Naive B cell (primary cell): ENCODE measurements around the gene SCAF4. TPM values are rescaled to one million over a fixed set of nuclear protein-coding genes. Genes with fewer than 3 reads are reported as not detected.
A peak's percentile ranks its signal among the peaks of the same experiment; 100 is the strongest.

ENCODE experiments used
- ATAC-seq, 2 donors: fragments of 150-1000 bp; cut with Tn5 transposase; 2 replicates each; pipeline ENCODE4 v1.10.0; 2021; ENCODE audit warnings: low read depth in 2 of 2, mild to moderate bottlenecking in 2 of 2, moderate library complexity in 2 of 2
- DNase-seq: peaks from one replicate; pipeline ENCODE4 v3.0.0; 2022
- H3K27ac Mint-ChIP-seq, 6 donors: one replicate each; pipeline ENCODE4 v1.8.0; 2020 to 2022; ENCODE audit warnings: mild to moderate bottlenecking in 6 of 6, mixed read lengths in 6 of 6, moderate library complexity in 5 of 6, inconsistent platforms in 2 of 6
- H3K27me3 Mint-ChIP-seq, 3 donors: one replicate each; pipeline ENCODE4 v1.8.0; 2021 to 2022; ENCODE audit warnings: mixed read lengths in 3 of 3, mild to moderate bottlenecking in 1 of 3
- H3K36me3 Mint-ChIP-seq, 2 donors: one replicate each; pipeline ENCODE4 v1.8.0; 2020 to 2022; ENCODE audit warnings: mixed read lengths in 2 of 2, inconsistent platforms in 1 of 2, mild to moderate bottlenecking in 1 of 2
- H3K4me1 Mint-ChIP-seq, 3 donors: one replicate each; pipeline ENCODE4 v1.8.0; 2020 to 2022; ENCODE audit warnings: mixed read lengths in 3 of 3, inconsistent platforms in 1 of 3, mild to moderate bottlenecking in 1 of 3, moderate library complexity in 1 of 3
- H3K4me3 Mint-ChIP-seq, 8 donors: one replicate each; pipeline ENCODE4 v1.8.0; 2020 to 2022; ENCODE audit warnings: mild to moderate bottlenecking in 8 of 8, mixed read lengths in 8 of 8, moderate library complexity in 8 of 8, inconsistent platforms in 2 of 8
- H3K9me3 Mint-ChIP-seq, 7 donors: one replicate each; pipeline ENCODE4 v1.8.0; 2020 to 2022; ENCODE audit warnings: mixed read lengths in 7 of 7, mild to moderate bottlenecking in 5 of 7, inconsistent platforms in 2 of 7, moderate library complexity in 1 of 7
- polyA plus RNA-seq, 6 donors: library from polyadenylated mRNA; unstranded; fragments of 300-500 nt; fragmentation: Illumina TruSeq; gene quantifications; one replicate each; pipeline ENCODE4 v1.2.3, GENCODE V29; 2021; ENCODE audit warnings: low read depth in 6 of 6

SCAF4 gene
- polyA plus RNA-seq, 6 donors from 2014 or later = 25.1 to 66.0 (median 34.8) TPM

- no peak overlapping the region for H3K4me3 Mint-ChIP-seq
- H3K36me3 Mint-ChIP-seq = no peaks in the 10 kb centered on the region
- peak overlapping the region in 1 of 6 donors; percentile 64 for H3K27ac Mint-ChIP-seq
- H3K27me3 Mint-ChIP-seq = no peaks in the 10 kb centered on the region
- ATAC-seq = no peak
- H3K4me1 Mint-ChIP-seq = peaks cover 0 to 25% (median 9%) of the 10 kb centered on the region in 3 donors
- DNase-seq = no peak
- no peaks in the 10 kb centered on the region for H3K9me3 Mint-ChIP-seq
Observed at GRCh38 chr21:31732597-31733550, 956 bp upstream of the SCAF4 start.

- peak; percentile 45 to 47 for ATAC-seq
Observed at GRCh38 chr21:31731056-31731856, 662 bp downstream of the SCAF4 start.

DNA sequence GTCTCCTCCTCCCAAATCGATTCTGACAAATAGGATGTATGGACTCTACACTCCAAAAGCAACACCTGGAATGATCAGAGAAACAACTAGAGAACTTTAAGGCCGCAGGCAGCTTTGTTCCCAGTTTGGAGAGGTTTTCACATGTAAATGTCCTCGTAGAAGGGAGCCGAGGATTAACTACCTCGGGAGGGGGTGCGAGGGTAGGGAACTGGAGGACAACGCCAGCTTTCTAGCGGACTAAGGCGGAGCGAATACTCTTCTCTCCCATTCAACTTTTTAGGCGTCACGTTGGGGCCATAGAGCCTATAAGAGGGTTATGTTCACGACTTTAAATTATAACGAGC, 1.2 kb downstream of the SCAF4 start:
- Mint-ChIP-seq H3K4me1 (peaks cover 0 to 14% (median 5%) of the 10 kb centered on the region in 3 donors), H3K9me3 (no peaks in the 10 kb centered on the region), H3K27me3 (no peaks in the 10 kb centered on the region), H3K4me3 (peak overlapping the region in 2 of 8 donors; percentile 93 to 97), H3K36me3 (no peaks in the 10 kb centered on the region), H3K27ac (peak overlapping the region in 5 of 6 donors; percentile 13 to 89 (median 69))
- no peak for DNase-seq
- no peak for ATAC-seq

More at GRCh38 chr21:31731056-31731856, 662 bp downstream of the SCAF4 start:
- no peaks in the 10 kb centered on the region for H3K27me3 Mint-ChIP-seq
- H3K36me3 Mint-ChIP-seq = no peaks in the 10 kb centered on the region
- H3K4me3 Mint-ChIP-seq = peak overlapping the region in 4 of 8 donors; percentile 66 to 97 (median 90)
- H3K27ac Mint-ChIP-seq = peak overlapping the region in 5 of 6 donors; percentile 64 to 89 (median 78)
- peaks cover 0 to 17% (median 5%) of the 10 kb centered on the region in 3 donors for H3K4me1 Mint-ChIP-seq
- no peaks in the 10 kb centered on the region for H3K9me3 Mint-ChIP-seq
- DNase-seq = peak; percentile 66

DNA sequence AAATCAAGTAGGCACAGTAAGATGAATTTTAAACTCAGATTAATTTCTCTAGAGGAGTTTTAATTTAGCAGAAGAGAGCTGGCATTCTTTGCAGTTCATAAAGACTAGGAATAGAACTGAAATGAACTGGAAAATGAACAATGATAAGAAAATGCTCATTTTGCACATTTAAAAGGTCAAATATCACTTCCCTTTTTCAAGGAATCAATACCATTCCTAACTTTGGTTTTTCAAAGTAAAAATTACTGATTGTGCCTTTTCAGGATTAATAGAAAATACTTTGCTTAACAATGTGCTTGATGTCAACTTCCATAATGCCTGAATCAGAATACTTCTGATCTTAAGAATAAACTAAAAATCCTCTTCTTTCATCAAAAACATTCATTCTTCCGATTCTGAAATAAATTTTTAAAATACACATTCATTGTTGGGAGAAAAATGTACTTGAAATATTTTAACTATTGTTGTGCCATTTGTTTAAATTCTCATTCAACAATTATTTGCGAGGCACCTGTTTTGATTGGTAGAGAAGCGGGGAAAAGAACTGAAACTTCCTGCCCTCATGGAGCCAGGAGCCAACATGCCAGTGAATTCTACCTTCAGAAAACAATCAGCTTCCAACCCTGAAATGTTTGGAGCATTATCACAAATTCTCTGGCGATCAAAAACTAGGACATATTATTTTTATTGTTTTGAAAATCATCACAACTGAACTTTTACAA, 2.1 kb downstream of the SCAF4 start:
- H3K27me3 Mint-ChIP-seq = no peaks in the 10 kb centered on the region
- H3K27ac Mint-ChIP-seq = peak overlapping the region in 2 of 6 donors; percentile 58 to 69
- peaks cover 8 to 13% (median 12%) of the 10 kb centered on the region in 3 donors for H3K4me1 Mint-ChIP-seq
- no peaks in the 10 kb centered on the region for H3K36me3 Mint-ChIP-seq
- ATAC-seq = no peak
- H3K4me3 Mint-ChIP-seq = peak overlapping the region in 2 of 8 donors; percentile 93 to 97
- DNase-seq = no peak
- H3K9me3 Mint-ChIP-seq = no peaks in the 10 kb centered on the region

- Mint-ChIP-seq H3K27me3 (no peaks in the 10 kb centered on the region), H3K27ac (no peak overlapping the region), H3K9me3 (no peaks in the 10 kb centered on the region), H3K4me1 (peaks cover 15 to 21% (median 20%) of the 10 kb centered on the region in 3 donors), H3K36me3 (no peaks in the 10 kb centered on the region), H3K4me3 (no peak overlapping the region)
- ATAC-seq (no peak), DNase-seq (no peak)
Observed at GRCh38 chr21:31728952-31729351, 3.0 kb downstream of the SCAF4 start.

GRCh38 chr21:31728191-31728590, 3.7 kb downstream of the SCAF4 start:
- no peak overlapping the region for H3K4me3 Mint-ChIP-seq
- DNase-seq = no peak
- no peak overlapping the region for H3K27ac Mint-ChIP-seq
- H3K27me3 Mint-ChIP-seq = no peaks in the 10 kb centered on the region
- ATAC-seq = no peak
- H3K9me3 Mint-ChIP-seq = no peaks in the 10 kb centered on the region
- no peaks in the 10 kb centered on the region for H3K36me3 Mint-ChIP-seq
- peaks cover 22 to 28% (median 24%) of the 10 kb centered on the region in 3 donors for H3K4me1 Mint-ChIP-seq

DNA sequence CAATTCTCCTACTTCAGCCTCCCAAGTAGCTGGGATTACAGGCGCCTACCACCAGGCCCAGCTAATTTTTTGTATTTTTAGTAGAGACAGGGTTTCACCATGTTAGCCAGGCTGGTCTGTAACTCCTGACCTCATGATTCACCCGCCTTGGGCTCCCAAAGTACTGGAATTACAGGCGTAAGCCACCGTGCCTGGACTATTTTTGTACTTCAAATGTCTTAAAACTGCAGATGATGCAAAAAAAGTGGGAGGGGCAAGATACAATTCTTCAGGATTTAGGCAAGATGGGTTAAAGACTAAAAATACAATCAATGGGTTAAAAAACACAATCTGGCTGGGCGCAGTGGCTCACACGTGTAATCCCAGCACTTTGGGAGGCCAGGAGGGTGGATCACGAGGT, 4.7 kb downstream of the SCAF4 start:
- Mint-ChIP-seq H3K4me1 (peaks cover 24 to 32% (median 31%) of the 10 kb centered on the region in 3 donors), H3K4me3 (peak overlapping the region in 3 of 8 donors; percentile 26 to 49 (median 47)), H3K9me3 (no peaks in the 10 kb centered on the region), H3K27me3 (no peaks in the 10 kb centered on the region), H3K27ac (peak overlapping the region in 2 of 6 donors; percentile 38 to 62), H3K36me3 (no peaks in the 10 kb centered on the region)
- ATAC-seq = no peak
- DNase-seq = no peak

DNA sequence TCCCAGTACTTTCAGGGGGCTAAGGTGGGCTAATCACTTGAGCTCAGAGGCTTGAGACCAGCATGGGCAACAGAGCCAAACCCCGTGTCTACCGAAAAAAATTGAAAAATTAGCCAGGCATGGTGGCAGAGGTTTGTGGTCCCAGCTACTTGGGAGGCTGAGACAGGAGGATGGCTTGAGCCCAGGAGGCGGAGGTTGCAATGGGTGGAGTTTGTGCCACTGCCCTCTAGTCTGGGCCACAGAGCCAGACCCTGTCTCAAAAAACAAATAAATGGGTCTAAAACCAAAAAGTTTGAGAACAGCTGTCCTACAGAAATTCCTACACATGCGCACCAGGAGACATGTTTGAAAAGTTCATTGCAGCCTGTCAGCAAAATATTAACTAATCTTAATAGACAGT, 5.5 kb downstream of the SCAF4 start:
- Mint-ChIP-seq H3K27ac (no peak overlapping the region), H3K36me3 (no peaks in the 10 kb centered on the region), H3K27me3 (no peaks in the 10 kb centered on the region), H3K4me1 (peaks cover 26 to 40% (median 34%) of the 10 kb centered on the region in 3 donors), H3K4me3 (no peak overlapping the region), H3K9me3 (no peaks in the 10 kb centered on the region)
- no peak for DNase-seq
- no peak for ATAC-seq

- H3K27me3 Mint-ChIP-seq = no peaks in the 10 kb centered on the region
- peak overlapping the region in 4 of 8 donors; percentile 10 to 56 (median 19) for H3K4me3 Mint-ChIP-seq
- no peak for DNase-seq
Observed at GRCh38 chr21:31725202-31725839, 6.6 kb downstream of the SCAF4 start.

DNA sequence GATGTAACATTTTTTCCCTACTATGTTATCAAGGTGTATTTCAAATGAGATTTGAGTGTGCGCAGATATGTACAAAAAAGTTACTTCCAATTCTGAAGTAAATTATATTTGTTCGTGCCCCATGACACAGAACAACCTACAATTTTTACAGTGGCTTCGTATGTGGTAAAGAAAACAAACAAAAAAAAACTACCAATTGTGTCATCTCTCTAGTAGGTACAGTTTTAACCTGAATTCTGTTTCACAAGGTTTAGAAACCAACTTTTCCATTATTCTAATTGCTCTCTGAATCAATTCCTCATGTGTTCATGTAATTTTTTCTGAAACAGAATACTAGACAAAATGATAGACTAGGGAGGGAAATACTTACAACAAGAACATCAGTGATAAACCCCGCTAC, 7.4 kb downstream of the SCAF4 start:
- H3K4me3 Mint-ChIP-seq = peak overlapping the region in 2 of 8 donors; percentile 12 to 56
- no peak for DNase-seq
- peaks cover 40 to 58% (median 50%) of the 10 kb centered on the region in 3 donors for H3K4me1 Mint-ChIP-seq
- no peaks in the 10 kb centered on the region for H3K36me3 Mint-ChIP-seq
- no peak for ATAC-seq
- no peaks in the 10 kb centered on the region for H3K27me3 Mint-ChIP-seq
- peak overlapping the region in 2 of 6 donors; percentile 1 to 16 for H3K27ac Mint-ChIP-seq
- no peaks in the 10 kb centered on the region for H3K9me3 Mint-ChIP-seq

More at GRCh38 chr21:31725202-31725839, 6.6 kb downstream of the SCAF4 start:
- Mint-ChIP-seq H3K36me3 (no peaks in the 10 kb centered on the region), H3K9me3 (no peaks in the 10 kb centered on the region), H3K4me1 (peaks cover 33 to 50% (median 44%) of the 10 kb centered on the region in 3 donors), H3K27ac (peak overlapping the region in 3 of 6 donors; percentile 25 to 52 (median 49))
- no peak for ATAC-seq

DNA sequence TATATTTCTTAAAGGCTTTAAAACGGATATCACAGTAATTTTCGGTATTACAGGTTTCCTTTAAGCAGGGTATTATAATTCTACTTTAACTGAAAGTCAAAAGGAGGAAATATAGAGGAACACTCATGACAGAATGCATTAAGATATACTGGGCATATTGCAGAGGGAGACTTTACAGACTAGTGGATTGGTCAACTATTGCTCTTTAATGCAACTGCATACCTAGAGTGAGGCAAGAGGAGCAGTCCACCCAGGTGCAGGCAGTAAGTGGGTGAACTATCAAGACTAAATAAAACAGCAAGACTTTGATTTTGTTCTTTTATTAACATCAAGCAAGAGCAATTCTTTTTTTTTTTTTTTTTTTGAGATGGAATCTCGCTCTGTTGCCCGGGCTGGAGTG, 10.5 kb downstream of the SCAF4 start:
- ATAC-seq (no peak), DNase-seq (no peak)
- H3K9me3 Mint-ChIP-seq = no peaks in the 10 kb centered on the region
- peaks cover 55 to 87% (median 64%) of the 10 kb centered on the region in 3 donors for H3K4me1 Mint-ChIP-seq
- peak overlapping the region in 3 of 8 donors; percentile 4 to 62 (median 54) for H3K4me3 Mint-ChIP-seq
- no peaks in the 10 kb centered on the region for H3K36me3 Mint-ChIP-seq
- peak overlapping the region in 2 of 6 donors; percentile 39 to 55 for H3K27ac Mint-ChIP-seq
- H3K27me3 Mint-ChIP-seq = no peaks in the 10 kb centered on the region

- Mint-ChIP-seq H3K36me3 (no peaks in the 10 kb centered on the region), H3K27me3 (no peaks in the 10 kb centered on the region), H3K27ac (peak overlapping the region in 4 of 6 donors; percentile 3 to 55 (median 39)), H3K4me1 (peaks cover 57 to 94% (median 70%) of the 10 kb centered on the region in 3 donors), H3K4me3 (peak overlapping the region in 1 of 8 donors; percentile 4), H3K9me3 (no peaks in the 10 kb centered on the region)
- DNase-seq = no peak
- no peak for ATAC-seq
Observed at GRCh38 chr21:31720739-31721138, 11.2 kb downstream of the SCAF4 start.
